Stimulated activated memory B cell treated with anti-CD40 and anti-IgM and Interleukin-4, amounts not matched to agents 10 μg/mL and 1 μg/mL and 100 μg/mL, for 72 hours (primary cell): ENCODE data around the gene OR2G6.
"Not testable (repeated sequence)": the region's sequence is repeated elsewhere in the genome, so short reads cannot be mapped to it uniquely, and the experiment has no call there.

Source experiments
- ATAC-seq: fragments of 150-1000 bp; cut with Tn5 transposase; 2 replicates; pipeline ENCODE4 v1.10.0; 2021
- H3K27ac Mint-ChIP-seq: one replicate; pipeline ENCODE4 v1.8.0; 2022; ENCODE audit warnings: mild to moderate bottlenecking, mixed read lengths
- H3K27me3 Mint-ChIP-seq: one replicate; pipeline ENCODE4 v1.8.0; 2022; ENCODE audit warnings: mixed read lengths
- H3K36me3 Mint-ChIP-seq: one replicate; pipeline ENCODE4 v1.8.0; 2022; ENCODE audit warnings: mixed read lengths
- H3K4me1 Mint-ChIP-seq: one replicate; pipeline ENCODE4 v1.8.0; 2022; ENCODE audit warnings: mixed read lengths
- H3K4me3 Mint-ChIP-seq: one replicate; pipeline ENCODE4 v1.8.0; 2022; ENCODE audit warnings: mild to moderate bottlenecking, moderate library complexity, mixed read lengths
- H3K9me3 Mint-ChIP-seq: one replicate; pipeline ENCODE4 v1.8.0; 2022; ENCODE audit warnings: mixed read lengths

The OR2G6 gene

DNA sequence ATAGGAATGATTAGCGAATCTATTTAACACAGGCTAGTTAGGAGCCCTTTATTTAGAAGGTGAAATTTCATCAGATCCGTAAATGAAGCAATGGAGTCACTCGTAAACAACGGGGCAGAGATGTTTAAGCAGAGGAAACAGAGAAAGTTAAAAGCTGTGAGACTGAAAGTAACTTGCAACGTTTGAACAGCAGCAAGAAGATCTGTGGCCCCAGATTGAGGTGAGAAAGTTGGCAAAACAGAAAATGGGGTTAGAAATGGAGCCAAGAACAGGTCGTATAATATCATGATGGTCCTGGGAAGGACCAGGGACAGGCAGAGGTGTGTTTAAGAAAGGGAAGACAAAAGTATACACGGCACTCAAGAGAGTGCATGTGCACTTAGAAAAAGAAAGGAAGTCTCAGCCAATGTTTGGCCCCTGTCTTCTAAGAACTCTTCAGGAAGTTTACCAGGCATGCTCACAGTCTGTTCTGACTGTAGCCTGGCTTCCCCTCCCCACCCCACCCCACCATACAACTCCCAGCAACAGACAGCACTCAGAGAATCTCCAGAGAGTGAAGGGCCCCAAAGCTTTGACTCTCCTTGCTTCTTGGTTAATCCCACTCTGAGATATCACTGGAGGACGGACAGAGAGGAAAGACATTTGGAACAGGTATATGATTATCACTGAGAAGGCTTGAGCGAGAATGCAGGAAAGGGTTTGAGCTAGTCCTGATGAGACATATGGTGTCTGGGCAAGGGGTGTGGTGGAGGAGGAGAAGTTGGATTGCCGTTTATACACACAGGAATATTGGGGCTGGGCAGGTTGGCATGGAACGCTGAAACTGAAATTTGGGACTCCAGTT, 57.9 kb downstream of the OR2G6 start:
- not testable (repeated sequence) for H3K9me3 Mint-ChIP-seq, H3K27me3 Mint-ChIP-seq, H3K4me1 Mint-ChIP-seq, H3K27ac Mint-ChIP-seq, H3K36me3 Mint-ChIP-seq
- peak overlapping the region; percentile 22 for H3K4me3 Mint-ChIP-seq
- peak; percentile 47 for ATAC-seq

DNA sequence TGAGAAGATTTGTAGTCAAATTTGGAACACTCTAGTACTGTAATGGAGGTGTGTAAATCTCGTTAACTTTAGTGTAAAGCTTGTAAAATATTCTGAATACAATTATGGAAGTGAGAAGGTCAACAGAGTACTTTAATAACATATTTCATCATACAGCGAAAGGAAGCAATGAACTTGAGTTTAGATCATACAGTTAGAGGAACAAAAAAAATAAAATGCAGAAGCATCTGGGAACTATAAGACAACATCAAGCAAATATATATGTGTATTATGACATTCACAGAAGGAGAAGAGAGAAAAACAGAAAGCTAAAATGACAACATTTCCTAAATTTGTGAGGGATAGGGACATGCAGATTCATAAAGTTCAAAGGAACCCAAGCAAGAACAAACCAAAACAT, 61.2 kb downstream of the OR2G6 start:
- not testable (repeated sequence) for H3K27ac Mint-ChIP-seq, ATAC-seq, H3K4me3 Mint-ChIP-seq, H3K36me3 Mint-ChIP-seq, H3K27me3 Mint-ChIP-seq, H3K9me3 Mint-ChIP-seq, H3K4me1 Mint-ChIP-seq

GRCh38 chr1:248570811-248571210, 62.9 kb downstream of the OR2G6 start:
- H3K27me3 Mint-ChIP-seq, H3K36me3 Mint-ChIP-seq, H3K9me3 Mint-ChIP-seq, H3K4me3 Mint-ChIP-seq, ATAC-seq, H3K4me1 Mint-ChIP-seq, H3K27ac Mint-ChIP-seq: not testable (repeated sequence)

GRCh38 chr1:248572049-248572448, 64.2 kb downstream of the OR2G6 start:
- not testable (repeated sequence) for H3K27ac Mint-ChIP-seq, ATAC-seq, H3K27me3 Mint-ChIP-seq, H3K9me3 Mint-ChIP-seq, H3K4me3 Mint-ChIP-seq, H3K36me3 Mint-ChIP-seq
- H3K4me1 Mint-ChIP-seq = peaks cover 11% of the 10 kb centered on the region

GRCh38 chr1:248573856-248574255, 66.0 kb downstream of the OR2G6 start:
- H3K36me3 Mint-ChIP-seq, H3K27me3 Mint-ChIP-seq, H3K27ac Mint-ChIP-seq, ATAC-seq, H3K4me3 Mint-ChIP-seq, H3K9me3 Mint-ChIP-seq: not testable (repeated sequence)
- H3K4me1 Mint-ChIP-seq = peaks cover 11% of the 10 kb centered on the region

DNA sequence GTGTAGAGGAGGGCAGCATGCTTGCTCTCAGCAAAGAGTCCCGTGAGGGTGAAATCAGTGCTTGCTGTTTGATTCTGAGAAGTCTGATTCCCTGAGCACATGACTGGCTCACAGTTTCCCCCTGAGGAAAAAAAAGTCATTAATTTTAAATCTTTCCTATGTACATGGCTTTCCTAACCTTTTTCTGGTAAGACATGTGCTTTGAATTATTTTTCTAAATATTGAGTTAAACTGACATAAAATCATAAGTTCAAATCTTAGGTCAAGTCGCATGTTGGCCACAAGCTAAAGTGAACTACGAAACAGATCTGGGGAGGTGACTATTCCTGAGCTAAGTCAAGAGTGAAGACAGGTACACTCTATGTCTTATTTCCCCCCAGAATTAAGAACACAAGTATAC, 66.8 kb downstream of the OR2G6 start, which contains the start of gene OR2T34:
TSS of gene OR2T34 (minus strand) at position 101 of the 400 bp plus-strand sequence. CDS start at position 101, 0 bp downstream.
- H3K4me3 Mint-ChIP-seq, H3K27ac Mint-ChIP-seq, H3K27me3 Mint-ChIP-seq, H3K9me3 Mint-ChIP-seq, ATAC-seq, H3K36me3 Mint-ChIP-seq: not testable (repeated sequence)
- H3K4me1 Mint-ChIP-seq = peaks cover 11% of the 10 kb centered on the region

DNA sequence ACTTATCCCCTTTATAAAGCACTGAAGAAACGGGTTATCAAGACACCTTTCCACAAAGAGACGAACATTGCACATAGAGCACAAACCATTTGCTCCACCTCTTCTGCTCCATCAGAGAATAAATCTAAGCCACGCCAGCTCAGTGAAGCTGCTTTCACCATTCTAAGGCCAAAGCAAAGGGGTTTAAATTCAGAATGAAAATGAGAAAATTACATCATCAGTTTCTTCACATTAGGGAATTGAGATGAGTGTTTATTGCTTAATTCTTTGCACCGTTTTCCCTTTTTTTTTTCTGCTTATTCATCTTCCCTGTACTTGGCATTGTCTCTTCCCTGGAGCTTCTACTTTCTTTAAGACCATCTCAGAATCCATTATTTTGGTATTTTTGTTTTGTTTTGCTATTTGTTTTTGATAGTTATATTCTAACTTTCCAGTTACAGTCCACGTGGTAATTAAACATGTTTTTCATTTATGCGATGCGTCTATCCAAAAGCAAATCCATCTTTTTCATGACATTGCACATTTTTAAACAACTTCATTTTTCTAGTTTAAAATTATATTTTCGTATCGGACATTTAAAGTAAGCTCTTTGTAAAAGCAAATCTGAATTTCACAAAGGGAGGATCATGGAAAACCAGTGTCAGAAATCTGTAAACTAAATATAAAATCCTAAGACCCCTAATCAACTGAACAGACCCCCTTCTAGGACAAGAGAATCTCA, 68.5 kb downstream of the OR2G6 start:
- Mint-ChIP-seq H3K27ac (no peak overlapping the region), H3K36me3 (peaks cover 5% of the 10 kb centered on the region), H3K9me3 (peaks cover 3% of the 10 kb centered on the region), H3K4me3 (no peak overlapping the region), H3K4me1 (peaks cover 11% of the 10 kb centered on the region), H3K27me3 (no peaks in the 10 kb centered on the region)
- no peak for ATAC-seq
